ENCODE results near the gene TRIAP1. TPM values are rescaled to one million over a fixed set of nuclear protein-coding genes. Genes with fewer than 3 reads are reported as not detected.
A peak's percentile ranks its signal among the peaks of the same experiment; 100 is the strongest.

Gene TRIAP1
- total RNA-seq, 4 donors from 2014 or later = 9.7 to 19.5 (median 16.8) TPM

- Histone ChIP-seq H3K27ac (no peak overlapping the region), H3K36me3 (peaks cover 4 to 96% of the 10 kb centered on the region in 2 donors), H3K4me3 (no peak overlapping the region), H3K4me1 (peaks cover 0 to 21% (median 13%) of the 10 kb centered on the region in 3 donors), H3K27me3 (no peaks in the 10 kb centered on the region), H3K9me3 (no peaks in the 10 kb centered on the region)
- ATAC-seq = no peak
- 54 to 67% methylated on average over 2 to 3 of the region's 3 CpGs for WGBS, 2 donors (ENCODE audit: low coverage in 1 of 2)
- TF ChIP-seq EP300 (IDR thresholded peaks at IDR 0.05) = no peak
Measured at GRCh38 chr12:120462099-120462640, 16.0 kb upstream of the TRIAP1 start.

DNA sequence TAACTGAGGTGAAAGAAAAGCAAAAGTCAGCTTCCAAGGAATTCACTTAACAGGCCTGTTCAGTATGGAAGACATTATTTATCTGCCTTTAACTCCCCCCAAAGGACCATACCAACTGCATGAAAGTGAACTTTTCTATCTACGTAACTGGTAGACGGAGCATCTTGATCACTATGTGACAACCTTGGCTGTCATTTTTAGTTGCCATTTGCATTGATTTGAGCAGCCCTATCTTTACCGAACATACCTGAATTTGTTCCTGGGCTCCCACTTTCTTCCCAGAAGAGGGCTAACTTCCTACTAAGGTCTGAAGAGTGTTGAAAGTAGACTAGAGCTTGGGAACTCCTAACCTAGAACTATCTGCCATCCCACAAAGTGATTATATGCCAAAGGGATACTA is 14.0 kb upstream of the TRIAP1 start:
- Histone ChIP-seq H3K9me3 (no peaks in the 10 kb centered on the region), H3K4me1 (peaks cover 0 to 1% (median 0%) of the 10 kb centered on the region in 3 donors), H3K4me3 (no peak overlapping the region), H3K27me3 (no peaks in the 10 kb centered on the region), H3K36me3 (peaks cover 4 to 99% of the 10 kb centered on the region in 2 donors), H3K27ac (no peak overlapping the region)
- WGBS, 2 donors (ENCODE audit: low coverage in 1 of 2) = 80 to 89% methylated on average over 3 of the region's 3 CpGs
- TF ChIP-seq CTCF (IDR thresholded peaks at IDR 0.05) (no peak), POLR2AphosphoS5 (IDR thresholded peaks at IDR 0.05) (no peak), EP300 (IDR thresholded peaks at IDR 0.05) (no peak)
- no peak for ATAC-seq

- Histone ChIP-seq H3K4me3 (no peak overlapping the region), H3K27ac (no peak overlapping the region), H3K27me3 (no peaks in the 10 kb centered on the region), H3K36me3 (peaks cover 4 to 95% of the 10 kb centered on the region in 2 donors), H3K9me3 (no peaks in the 10 kb centered on the region), H3K4me1 (no peaks in the 10 kb centered on the region)
- TF ChIP-seq POLR2AphosphoS5 (IDR thresholded peaks at IDR 0.05) (no peak), POLR2A (IDR thresholded peaks at IDR 0.05) (no peak), EP300 (IDR thresholded peaks at IDR 0.05) (no peak), CTCF (IDR thresholded peaks at IDR 0.05) (no peak)
- ATAC-seq = no peak
- WGBS, 2 donors (ENCODE audit: low coverage in 1 of 2) = 72% methylated on average over 3 of the region's 6 CpGs; no CpG with 5 or more reads in 1 of the 2 donors
Measured at GRCh38 chr12:120457133-120457532, 10.9 kb upstream of the TRIAP1 start.

DNA sequence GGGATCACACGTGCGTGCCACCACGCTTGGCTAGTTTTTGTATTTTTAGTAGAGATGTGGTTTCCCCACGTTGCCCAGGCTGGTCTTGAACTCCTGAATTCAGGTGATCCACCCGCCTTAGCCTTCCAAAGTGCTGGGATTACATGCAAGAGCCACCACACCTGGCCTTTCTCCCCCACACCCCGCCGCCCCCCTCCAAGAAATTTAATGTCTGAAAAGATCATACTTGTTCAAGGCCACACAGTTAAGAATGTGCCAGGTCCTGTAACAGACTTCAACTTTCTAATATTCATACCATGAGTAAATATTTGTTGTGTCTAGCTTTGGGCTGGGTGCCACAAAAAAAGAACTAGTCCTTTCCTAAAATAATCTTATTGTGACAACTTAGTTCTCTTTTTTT is 9.1 kb upstream of the TRIAP1 start:
- Histone ChIP-seq H3K36me3 (peaks cover 0 to 90% of the 10 kb centered on the region in 2 donors), H3K4me3 (no peak overlapping the region), H3K9me3 (no peaks in the 10 kb centered on the region), H3K27me3 (no peaks in the 10 kb centered on the region), H3K4me1 (no peaks in the 10 kb centered on the region), H3K27ac (no peak overlapping the region)
- 79% methylated on average over 4 of the region's 7 CpGs; no CpG with 5 or more reads in 1 of the 2 donors for WGBS, 2 donors (ENCODE audit: low coverage in 1 of 2)
- ATAC-seq = no peak
- TF ChIP-seq POLR2A (IDR thresholded peaks at IDR 0.05) (no peak), POLR2AphosphoS5 (IDR thresholded peaks at IDR 0.05) (no peak), EP300 (IDR thresholded peaks at IDR 0.05) (no peak), CTCF (IDR thresholded peaks at IDR 0.05) (no peak)

GRCh38 chr12:120453977-120454376 is 7.8 kb upstream of the TRIAP1 start:
- TF ChIP-seq POLR2A (IDR thresholded peaks at IDR 0.05) (no peak), CTCF (IDR thresholded peaks at IDR 0.05) (peak; percentile 38 to 44 (median 40)), EP300 (IDR thresholded peaks at IDR 0.05) (no peak), POLR2AphosphoS5 (IDR thresholded peaks at IDR 0.05) (no peak)
- peaks cover 0 to 77% of the 10 kb centered on the region in 2 donors for H3K36me3 ChIP-seq
- no peak for ATAC-seq

More at GRCh38 chr12:120453977-120454376, 7.8 kb upstream of the TRIAP1 start:
- Histone ChIP-seq H3K9me3 (no peaks in the 10 kb centered on the region), H3K27me3 (no peaks in the 10 kb centered on the region), H3K4me1 (peaks cover 0 to 6% (median 0%) of the 10 kb centered on the region in 3 donors), H3K4me3 (no peak overlapping the region), H3K27ac (no peak overlapping the region)
- WGBS, 2 donors (ENCODE audit: low coverage in 1 of 2) = 74 to 91% methylated on average over 3 to 4 of the region's 4 CpGs
